Right lung (tissue), 5 donors: Measurements from ENCODE around the gene MRPL51. TPM values are rescaled to one million over a fixed set of nuclear protein-coding genes. Genes with fewer than 3 reads are reported as not detected.
"Not testable (repeated sequence)": the region's sequence is repeated elsewhere in the genome, so short reads cannot be mapped to it uniquely, and the experiment has no call there.

ENCODE experiments used
- DNase-seq, 2 donors: peaks; one replicate each; pipeline ENCODE4 v3.0.0-alpha.2; 2013
- polyA plus RNA-seq, 5 donors: library from polyadenylated mRNA; unstranded; fragments of 120-200 nt; gene quantifications; one replicate each; pipeline versions ENCODE4 v1.2.1 to v1.2.3, GENCODE V29; 2013; ENCODE audit warnings: inconsistent platforms in 1 of 5, low replicate concordance in 1 of 5; ENCODE audit not compliant: insufficient read length in 5 of 5, insufficient read depth in 1 of 5

The MRPL51 gene
- polyA plus RNA-seq, 5 donors = 145 to 169 (median 167) TPM

DNA sequence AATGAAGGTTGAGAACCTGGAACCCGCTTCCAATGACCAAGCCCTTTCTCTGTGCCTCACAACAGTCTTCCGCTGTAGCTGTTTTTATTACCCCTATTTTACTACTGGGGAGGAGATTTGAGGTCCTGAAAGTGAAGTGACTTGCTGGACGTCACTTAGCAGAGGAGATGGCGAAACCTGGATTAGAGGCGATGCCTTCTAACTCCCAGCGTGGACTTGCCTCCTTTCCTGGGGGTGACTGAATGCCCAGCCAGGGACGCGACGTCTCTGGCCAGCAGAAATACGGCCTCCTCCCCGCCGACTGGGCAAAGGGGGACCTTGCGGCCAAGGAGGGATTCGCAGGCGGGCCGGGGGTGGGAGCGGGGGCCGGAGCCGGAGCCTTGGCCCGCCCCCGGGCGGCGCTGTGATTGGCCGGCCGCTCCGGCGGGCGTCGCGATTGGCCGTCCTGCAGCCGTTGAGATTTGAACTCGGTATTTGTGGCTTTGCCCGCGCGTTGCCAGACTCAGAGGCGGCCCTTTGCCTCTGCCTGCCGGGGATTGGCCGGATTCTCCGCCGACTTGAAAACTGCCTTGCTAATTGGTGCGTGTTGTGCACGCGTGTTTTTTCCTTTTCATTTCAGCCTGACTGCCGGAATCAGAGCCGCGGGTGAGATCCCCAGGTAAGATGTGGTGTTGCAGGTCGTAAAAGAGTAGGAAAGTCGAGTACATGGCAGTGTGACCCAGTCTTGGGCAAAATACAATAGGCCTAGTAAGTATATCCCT lies 615 bp upstream of the MRPL51 start, which contains the start of gene NCAPD2:
TSS of gene NCAPD2 (plus strand) at position 606 of the 761 bp plus-strand sequence. CDS start 997 bp downstream, outside the sequence.
- peak; percentile 91 to 94 for DNase-seq

DNA sequence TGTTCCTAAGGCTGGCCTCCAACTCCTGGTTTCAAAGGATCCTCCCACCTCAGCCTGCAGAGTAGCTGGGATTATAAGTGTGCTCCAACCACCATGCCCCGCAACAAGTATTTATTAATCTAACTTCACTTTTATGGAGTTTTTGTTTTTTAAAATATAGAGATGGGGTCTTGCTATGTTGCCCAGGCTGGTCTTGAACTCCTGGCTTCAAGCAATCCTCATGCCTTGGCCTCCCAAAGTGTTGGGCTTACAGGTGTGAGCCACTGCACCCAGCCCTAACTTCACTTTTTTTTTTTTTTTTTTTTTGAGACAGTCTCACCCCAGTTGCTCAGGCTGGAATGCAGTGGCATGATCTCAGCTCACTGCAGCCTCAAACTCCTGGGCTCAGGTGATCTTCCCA lies 2.4 kb downstream of the MRPL51 start:
- DNase-seq = not testable (repeated sequence)

DNA sequence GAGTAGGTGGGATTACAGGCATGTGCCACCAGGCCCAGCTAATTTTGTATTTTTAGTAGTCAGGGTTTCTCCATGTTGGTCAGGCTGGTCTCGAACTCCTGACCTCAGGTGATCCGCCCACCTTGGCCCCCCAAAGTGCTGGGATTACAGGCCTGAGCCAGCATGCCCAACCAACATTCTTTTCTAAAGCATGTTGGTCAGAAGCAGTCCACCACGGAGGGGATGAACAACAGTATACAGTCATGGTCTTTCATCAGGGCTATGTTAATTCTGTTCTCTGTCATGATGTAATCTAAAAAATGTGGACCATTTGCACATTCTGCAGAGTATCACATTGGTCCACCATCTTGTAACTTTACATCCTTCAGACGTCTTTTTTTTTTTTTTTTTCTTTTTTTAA lies 3.6 kb downstream of the MRPL51 start:
- DNase-seq = no peak

DNA sequence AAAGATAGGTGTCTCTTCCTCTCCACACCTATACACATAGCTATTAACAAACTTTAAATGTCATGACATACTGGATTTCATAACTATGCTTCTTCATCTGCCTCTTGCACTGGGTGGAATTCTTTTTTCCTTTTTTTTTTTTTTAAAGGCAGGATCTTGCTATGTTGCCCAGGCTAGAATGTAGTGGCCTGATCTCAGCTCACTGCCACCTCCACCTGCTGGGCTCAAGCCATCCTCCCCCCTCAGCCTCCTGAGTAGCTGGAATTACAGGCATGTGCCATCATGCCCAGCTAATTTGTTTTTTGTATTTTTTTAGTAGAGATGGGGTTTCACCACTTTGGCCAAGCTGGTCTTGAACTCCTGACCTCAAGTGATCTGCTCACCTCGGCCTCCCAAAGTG lies 4.8 kb downstream of the MRPL51 start:
- no peak for DNase-seq

DNA sequence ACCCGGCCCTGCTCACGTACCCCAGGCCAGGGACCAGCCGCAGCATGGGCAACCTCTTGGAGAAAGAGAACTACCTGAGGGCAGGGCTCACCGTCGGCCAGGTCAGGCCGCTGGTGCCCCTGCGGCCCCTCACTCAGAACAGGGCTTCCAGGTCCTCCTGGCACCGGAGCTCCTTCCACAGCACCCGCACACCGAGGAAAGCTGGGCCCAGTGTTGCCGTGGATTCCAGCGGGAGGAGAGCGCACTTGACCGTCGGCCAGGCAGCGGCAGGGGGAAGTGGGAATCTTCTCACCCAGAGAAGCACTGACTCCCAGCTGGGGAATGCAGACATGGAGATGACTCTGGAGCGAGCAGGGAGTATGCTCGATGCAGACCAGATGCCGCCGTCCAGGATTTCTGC lies 14.6 kb downstream of the MRPL51 start:
- no peak for DNase-seq

DNA sequence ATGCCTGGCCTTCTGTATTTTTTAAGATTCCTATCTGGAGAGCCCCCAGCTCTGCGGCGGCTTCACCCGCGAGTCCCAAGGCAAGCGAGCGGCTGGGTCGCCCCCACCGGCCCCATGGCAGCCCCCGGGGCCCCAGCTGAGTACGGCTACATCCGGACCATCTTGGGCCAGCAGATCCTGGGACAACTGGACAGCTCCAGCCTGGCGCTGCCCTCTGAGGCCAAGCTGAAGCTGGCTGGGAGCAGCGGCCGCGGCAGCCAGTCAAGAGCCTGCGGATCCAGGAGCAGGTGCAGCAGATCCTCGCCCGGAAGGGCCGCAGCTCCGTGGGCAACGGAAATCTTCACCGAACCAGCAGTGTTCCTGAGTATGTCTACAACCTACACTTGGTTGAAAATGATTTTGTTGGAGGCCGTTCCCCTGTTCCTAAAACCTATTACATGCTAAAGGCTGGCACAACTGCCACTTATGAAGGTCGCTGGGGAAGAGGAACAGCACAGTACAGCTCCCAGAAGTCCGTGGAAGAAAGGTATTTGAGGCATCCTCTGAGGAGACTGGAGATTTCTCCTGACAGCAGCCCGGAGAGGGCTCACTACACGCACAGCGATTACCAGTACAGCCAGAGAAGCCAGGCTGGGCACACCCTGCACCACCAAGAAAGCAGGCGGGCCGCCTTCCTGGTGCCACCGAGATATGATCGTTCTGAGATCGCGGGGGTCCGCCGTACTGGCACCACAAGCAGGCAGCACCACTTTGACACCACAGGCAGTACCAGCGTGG lies 15.3 kb downstream of the MRPL51 start:
- not testable (repeated sequence) for DNase-seq

DNA sequence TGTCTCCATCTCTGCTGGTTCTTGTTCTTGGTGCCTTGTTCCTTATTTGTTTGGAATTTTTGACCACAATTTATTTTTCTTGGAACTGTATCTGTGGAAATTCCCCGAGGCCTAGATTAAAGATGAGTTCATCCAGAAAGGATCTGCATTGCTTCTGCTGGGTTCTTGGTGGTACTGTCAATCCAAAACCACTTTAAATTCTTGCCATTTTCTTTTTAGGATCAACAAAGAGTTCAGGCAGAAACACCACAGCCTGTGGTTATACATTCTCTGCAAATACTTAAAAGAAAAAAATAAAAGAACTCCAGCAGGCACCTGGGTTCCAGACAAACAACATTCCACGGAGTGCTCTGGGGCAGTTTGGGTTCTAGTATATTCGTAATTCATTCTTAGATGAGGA lies 16.6 kb downstream of the MRPL51 start:
- DNase-seq = no peak

DNA sequence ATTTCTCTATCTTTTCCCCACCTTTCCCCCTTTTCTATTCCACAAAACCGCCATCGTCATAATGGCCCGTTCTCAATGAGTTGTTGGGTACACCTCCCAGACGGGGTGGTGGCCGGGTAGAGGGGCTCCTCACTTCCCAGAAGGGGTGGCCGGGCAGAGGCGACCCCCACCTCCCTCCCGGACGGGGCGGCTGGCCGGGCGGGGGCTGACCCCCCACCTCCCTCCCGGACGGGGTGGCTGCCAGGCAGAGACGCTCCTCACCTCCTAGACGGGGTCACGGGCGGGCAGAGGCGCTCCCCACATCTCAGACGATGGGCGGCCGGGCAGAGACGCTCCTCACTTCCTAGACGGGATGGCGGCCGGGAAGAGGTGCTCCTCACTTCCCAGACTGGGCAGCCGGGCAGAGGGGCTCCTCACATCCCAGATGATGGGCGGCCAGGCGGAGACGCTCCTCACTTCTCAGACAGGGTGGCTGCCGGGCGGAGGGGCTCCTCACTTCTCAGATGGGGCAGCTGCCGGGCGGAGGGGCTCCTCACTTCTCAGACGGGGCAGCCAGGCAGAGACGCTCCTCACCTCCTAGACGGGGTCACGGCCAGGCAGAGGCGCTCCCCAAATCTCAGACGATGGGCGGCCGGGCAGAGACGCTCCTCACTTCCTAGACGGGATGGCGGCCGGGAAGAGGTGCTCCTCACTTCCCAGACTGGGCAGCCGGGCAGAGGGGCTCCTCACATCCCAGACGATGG lies 17.7 kb downstream of the MRPL51 start:
- not testable (repeated sequence) for DNase-seq

DNA sequence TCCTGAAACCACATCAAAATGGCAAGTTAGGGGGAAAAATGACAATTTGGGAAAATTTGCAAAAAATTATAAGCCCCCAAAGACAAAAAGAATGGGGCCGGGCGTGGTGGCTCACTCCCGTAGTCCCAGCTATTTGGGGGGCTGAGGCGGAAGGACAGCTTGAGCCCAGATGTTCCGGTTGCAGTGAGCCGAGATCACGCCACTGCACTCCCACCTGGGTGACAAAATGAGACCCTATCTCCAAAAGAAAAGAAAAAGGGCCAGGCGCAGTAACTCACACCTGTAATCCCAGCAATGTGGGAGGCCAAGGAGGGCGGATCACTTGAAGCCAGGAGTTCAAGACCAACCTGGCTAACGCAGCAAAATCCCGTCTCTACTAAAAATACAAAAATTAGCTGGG lies 20.6 kb downstream of the MRPL51 start:
- no peak for DNase-seq

DNA sequence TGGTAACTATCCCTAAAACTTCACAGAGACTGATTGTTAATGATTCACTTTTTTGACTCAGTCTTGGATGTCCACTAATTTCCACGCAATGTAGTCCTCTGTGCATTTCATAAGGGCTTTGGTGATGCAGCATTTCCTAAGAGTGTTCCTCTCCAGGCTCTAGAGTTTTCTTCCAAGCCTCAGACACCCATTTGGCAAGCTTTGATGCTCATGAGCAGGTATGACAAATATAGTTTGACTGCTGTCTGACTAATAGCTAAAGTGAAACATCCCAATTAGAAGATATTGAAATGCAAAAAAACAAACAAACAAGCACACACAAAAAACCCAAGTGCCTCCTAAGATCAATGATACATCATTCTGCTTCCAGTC lies 21.1 kb downstream of the MRPL51 start:
- DNase-seq = no peak

DNA sequence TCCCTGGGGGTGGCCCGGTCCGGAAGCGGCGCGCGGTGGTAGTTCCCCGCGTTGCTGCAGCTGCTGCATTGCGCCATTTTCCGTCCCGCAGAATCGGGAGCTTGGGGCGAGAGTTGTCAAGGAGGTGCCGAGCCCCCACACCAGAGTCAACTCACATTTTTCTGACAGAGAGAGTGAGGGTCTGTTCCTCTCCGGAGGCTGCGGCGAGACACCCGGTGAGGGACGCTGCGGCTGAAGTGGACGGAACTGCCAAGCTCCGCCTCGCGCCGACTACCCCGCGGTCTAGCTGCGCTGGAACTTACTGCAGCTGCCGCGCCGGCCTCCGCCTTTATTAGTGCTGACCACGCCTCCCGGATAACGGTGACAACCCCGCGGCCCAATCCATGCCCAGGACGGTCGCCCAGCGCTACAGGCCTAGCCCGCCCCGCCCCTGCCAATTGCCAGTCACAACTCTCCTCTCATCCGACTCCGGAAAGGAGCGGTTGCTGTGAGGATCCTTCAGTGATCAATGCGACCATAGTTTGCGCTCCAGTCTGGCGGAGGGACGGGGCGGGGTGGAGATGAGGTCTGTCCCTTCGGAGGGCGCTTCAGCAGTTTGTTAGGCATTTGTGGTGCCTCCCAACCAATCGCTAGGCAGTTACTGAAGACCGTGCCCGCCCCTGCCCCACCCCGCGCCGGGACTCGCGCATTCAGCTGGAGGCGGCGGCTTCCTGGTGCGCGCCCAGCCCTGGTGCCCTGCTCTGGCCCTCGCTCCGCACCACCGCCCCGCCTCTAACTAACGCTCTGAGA lies 22.5 kb downstream of the MRPL51 start, which contains the start of gene VAMP1:
TSS of gene VAMP1 (minus strand) at position 303 of the 789 bp plus-strand sequence. CDS start at position 157, 146 bp downstream.
- DNase-seq = peak; percentile 97

DNA sequence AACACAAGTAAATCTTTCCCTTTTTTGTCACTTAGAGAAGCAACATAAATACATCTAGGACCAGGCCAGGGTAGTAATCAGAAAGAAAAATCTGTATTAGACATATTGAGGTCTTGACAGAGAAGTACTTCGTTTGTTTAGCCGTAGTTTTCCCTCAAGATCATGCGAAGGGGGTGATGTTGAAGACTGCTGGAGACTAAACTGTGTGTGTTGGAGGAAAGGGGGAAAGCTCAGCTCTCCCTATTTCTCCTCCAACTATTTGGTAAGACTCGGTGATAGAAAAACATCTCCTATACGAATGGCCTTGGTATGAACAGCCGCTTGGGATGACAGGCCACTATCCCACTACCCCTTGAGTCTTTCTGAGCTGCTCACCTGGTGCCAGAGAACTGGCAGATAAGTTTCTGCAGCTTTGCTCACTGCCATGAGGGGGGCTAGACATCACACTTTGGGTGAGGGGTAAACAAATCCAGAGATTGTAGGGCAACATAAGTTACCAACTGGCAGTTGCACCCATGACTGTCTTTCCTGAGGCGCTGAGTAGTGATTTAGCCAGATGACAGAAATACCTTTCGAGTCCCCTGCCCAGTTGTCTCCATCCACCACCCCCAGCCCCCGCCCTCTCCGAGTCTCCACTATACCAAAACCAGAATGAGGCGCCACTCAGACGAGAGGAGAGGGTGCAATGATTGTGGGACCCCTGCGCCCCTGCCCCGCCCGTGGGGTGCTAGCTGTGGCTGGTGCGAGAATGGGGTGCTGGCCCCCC lies 23.3 kb downstream of the MRPL51 start:
- no peak for DNase-seq

DNA sequence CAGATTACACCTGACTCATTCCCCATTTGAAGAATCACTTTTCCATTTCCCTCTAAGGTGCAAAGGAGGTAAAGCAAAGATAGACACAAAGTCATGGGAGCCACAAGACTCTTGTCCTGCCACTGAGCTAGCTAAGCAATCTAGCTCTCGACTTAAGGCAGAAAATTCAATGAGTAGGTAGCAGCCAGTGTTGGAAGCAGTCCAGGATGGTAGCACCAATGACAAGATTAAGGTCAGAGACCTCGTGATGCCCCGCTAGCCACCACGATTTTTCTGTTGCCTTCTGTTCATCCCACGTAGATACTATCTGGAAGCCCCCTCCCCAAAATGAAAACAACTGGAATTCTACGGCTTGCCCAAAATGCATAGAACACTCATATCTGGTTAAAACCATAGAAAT lies 24.0 kb downstream of the MRPL51 start:
- no peak for DNase-seq

DNA sequence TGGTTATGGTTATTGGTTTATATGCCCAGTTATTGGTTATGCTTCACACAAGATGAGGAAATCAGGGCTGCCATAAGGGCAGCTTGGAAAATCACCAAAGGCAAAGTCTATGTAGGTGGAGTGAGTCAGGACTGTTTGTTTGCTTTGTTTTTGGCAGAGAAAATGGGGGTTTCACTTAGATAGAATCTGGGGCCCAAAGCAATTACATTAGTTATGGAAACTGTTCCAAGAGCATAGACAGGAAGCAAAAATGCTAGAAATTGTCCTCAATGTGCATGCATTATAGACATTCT lies 24.8 kb downstream of the MRPL51 start:
- no peak for DNase-seq

DNA sequence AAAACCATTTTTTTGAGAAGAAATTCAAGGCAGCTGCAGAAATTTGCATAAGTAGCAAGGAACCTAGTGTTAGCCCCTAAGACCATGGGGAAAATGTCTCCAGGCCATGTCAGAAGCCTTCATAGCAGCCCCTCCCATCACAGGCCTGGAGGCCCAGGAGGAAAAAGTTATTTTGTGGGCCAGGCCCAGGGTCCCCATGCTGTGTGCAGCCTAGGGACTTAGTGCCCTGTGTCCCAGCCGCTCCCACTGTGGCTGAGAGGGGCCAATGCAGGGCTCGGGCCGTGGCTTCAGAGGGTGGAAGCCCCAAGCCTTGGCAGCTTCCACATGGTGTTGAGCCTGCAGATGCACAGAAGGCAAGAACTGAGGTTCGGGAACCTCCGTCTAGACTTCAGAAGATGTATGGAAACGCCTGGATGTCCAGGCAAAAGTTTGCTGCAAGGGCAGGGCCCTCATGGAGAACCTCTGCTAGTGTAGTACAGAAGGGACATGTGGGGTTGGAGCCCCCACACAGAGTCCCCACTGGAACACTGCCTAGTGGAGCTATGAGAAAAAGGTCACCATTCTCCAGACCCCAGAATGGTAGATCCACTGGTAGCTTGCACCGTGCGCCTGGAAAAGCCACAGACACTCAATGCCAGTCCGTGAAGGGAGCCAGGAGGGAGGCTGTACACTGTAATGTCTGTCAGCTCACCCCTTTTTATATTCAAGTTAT lies 25.3 kb downstream of the MRPL51 start:
- DNase-seq = not testable (repeated sequence)

DNA sequence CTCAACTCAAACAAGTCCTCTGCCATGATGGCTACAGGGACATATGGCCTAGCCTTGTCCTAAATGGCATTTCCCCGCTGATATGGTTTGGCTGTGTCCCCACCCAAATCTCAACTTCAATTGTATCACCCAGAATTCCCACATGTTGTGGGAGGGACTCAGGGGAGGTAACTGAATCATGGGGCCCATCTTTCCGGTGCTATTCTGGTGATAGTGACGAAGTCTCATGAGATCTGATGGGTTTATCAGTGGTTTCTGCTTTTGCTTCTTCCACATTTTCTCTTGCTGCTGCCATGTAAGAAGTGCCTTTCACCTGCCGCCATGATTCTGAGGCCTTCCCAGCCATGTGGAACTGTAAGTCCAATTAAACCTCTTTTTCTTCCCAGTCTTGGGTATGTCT lies 26.3 kb downstream of the MRPL51 start:
- DNase-seq = not testable (repeated sequence)

DNA sequence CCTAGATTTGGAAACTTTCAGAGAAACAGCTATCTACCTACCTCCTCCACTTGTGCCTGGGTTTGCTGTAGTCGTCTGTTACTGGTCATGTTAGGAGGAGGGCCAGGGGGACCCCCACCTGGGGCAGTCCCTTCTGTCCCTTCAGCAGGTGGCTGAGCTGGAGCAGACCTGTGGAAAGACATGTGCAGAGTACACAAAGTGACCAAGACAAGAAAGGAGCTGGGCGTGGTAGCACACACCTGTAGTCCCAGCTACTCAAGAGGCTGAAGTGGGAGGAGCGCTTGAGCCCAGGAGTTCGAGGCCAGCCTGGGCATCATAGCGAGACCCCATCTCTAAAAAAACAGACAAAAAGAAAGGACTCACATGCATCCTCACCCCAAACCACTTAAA lies 26.9 kb downstream of the MRPL51 start:
- DNase-seq = no peak

DNA sequence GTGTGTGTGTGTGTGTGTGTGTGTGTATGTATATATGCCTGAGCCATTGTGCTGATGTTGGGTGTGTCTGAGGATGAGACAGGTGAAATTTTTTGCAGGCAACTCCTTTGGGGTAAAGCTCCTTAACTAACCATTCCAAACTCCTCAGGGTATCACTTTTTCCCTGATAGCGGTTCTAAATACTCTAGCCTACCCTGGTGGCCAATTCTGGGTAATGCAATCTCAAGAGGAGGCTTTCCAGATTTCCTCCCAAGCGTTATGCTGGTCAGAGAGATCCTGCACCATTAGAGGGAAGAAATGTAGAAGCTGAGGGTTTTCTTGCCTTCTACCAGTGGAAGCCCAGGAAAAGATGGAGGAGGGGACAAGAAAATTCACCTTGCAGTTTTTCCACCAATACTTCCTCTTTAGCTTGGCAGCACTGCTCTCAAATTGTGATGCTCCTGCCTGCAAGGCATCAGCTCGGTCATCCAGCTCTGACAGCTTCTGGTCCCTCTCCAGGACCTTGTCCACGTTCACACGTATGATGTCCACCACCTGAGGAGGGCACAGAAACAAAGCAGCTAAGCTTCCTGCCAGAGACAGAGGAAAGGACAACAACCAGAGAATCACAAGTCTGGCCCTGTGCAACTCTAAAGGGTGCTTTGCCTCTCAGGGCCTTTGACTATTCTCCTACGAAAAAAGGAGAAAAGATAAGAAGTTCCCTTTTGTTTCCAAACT lies 27.4 kb downstream of the MRPL51 start:
- peak in 1 of 2 donors; percentile 58 for DNase-seq

DNA sequence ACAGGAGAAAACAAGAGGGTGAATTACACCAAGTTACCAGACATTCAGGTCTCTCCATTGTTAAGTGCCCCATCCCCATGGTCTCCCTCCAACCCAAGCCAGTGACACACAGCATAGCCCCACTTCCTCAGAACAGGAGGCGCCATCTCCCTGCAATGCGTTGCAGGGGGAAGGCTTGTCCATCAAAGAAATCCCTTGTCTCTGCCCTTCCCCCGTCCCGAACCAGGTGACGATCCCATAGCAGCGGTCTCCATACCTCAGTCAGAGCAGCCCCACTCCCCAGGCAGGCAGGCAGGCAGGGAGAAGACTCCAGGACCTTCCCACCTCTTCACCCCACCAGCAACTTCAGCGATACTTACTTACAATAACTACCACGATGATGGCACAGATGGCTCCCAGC lies 28.5 kb downstream of the MRPL51 start:
- DNase-seq = no peak

DNA sequence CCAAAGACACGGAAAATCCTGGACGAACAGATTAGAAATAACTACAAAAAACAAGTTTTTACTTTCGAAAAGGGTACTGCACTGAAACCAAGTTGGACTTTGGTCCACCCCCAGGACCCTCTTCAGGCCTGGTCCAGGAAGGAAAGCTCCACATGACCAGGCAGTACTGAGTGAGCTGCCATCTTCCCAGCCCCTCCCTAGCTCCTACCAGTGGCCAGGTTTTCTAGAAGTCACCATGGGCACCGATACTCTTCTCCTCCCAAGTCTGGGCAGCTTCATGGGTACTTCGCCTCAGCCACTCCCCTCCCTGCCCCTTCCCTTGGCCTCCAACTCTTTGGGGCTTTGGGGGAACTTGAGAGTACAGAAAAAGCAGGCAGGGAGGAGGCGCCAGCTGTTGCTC lies 29.2 kb downstream of the MRPL51 start:
- no peak for DNase-seq
